Measurements from ENCODE around the gene MAP3K19. TPM values are rescaled to one million over a fixed set of nuclear protein-coding genes. Genes with fewer than 3 reads are reported as not detected.

MAP3K19 gene
- total and polyA plus RNA-seq, 2 experiments from 2014 or later: not detected

DNA sequence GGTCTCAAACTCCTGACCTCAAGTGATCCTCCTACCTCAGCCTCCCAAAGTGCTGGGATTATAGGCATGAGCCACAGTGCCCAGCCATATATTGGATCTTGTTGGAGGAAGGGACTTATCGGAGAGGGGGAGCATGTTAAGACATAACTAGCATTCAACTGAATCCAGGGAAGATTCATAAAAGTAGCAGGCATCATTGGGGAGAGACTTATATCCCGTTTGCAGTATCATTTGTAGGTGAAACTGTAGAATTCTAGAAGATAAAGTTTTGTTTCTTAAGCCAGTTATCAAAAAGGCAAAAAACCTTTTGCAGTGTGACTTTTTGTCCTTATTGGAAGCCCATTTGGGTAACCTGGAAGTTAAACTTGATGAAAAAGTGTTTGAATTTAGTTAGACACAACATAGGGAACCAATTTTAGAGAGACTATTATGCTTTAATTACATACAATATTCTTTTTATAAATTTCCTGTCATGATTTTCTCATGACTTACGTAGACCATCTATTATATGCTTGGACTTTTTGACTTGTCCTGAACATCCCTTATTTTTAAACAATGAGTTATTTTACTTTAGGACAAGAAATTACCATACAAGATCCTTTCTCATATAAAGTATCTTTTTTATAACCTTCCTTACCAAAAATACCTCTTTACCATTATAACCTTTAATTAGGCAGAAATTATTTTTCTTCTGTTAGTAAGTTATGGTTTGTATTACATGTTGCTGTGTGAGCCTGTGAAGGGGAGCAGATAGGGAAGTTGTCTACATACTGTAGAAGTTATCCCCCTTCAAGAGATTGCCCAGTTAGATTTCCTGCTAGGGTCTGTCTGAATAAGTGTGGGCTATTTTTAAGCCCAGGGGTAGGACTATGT, 25.1 kb upstream of the MAP3K19 start (continued):
- TF ChIP-seq ZNF331 (CRISPR knock-in tag; IDR thresholded peaks at IDR 0.05; ENCODE audit: low read depth): no peak
- no peak for TF ChIP-seq STAT1 (IDR thresholded peaks at IDR 0.05; ENCODE audit: unreplicated experiment)
- TF ChIP-seq NANOG (IDR thresholded peaks at IDR 0.05; ENCODE audit: borderline replicate concordance): no peak
- no peak for TF ChIP-seq JUNB (IDR thresholded peaks at IDR 0.05; ENCODE audit: unreplicated experiment)
- TF ChIP-seq CREB1 (CRISPR knock-in tag; IDR thresholded peaks at IDR 0.05; ENCODE audit: low read depth): no peak
- TF ChIP-seq, protein P1, sequence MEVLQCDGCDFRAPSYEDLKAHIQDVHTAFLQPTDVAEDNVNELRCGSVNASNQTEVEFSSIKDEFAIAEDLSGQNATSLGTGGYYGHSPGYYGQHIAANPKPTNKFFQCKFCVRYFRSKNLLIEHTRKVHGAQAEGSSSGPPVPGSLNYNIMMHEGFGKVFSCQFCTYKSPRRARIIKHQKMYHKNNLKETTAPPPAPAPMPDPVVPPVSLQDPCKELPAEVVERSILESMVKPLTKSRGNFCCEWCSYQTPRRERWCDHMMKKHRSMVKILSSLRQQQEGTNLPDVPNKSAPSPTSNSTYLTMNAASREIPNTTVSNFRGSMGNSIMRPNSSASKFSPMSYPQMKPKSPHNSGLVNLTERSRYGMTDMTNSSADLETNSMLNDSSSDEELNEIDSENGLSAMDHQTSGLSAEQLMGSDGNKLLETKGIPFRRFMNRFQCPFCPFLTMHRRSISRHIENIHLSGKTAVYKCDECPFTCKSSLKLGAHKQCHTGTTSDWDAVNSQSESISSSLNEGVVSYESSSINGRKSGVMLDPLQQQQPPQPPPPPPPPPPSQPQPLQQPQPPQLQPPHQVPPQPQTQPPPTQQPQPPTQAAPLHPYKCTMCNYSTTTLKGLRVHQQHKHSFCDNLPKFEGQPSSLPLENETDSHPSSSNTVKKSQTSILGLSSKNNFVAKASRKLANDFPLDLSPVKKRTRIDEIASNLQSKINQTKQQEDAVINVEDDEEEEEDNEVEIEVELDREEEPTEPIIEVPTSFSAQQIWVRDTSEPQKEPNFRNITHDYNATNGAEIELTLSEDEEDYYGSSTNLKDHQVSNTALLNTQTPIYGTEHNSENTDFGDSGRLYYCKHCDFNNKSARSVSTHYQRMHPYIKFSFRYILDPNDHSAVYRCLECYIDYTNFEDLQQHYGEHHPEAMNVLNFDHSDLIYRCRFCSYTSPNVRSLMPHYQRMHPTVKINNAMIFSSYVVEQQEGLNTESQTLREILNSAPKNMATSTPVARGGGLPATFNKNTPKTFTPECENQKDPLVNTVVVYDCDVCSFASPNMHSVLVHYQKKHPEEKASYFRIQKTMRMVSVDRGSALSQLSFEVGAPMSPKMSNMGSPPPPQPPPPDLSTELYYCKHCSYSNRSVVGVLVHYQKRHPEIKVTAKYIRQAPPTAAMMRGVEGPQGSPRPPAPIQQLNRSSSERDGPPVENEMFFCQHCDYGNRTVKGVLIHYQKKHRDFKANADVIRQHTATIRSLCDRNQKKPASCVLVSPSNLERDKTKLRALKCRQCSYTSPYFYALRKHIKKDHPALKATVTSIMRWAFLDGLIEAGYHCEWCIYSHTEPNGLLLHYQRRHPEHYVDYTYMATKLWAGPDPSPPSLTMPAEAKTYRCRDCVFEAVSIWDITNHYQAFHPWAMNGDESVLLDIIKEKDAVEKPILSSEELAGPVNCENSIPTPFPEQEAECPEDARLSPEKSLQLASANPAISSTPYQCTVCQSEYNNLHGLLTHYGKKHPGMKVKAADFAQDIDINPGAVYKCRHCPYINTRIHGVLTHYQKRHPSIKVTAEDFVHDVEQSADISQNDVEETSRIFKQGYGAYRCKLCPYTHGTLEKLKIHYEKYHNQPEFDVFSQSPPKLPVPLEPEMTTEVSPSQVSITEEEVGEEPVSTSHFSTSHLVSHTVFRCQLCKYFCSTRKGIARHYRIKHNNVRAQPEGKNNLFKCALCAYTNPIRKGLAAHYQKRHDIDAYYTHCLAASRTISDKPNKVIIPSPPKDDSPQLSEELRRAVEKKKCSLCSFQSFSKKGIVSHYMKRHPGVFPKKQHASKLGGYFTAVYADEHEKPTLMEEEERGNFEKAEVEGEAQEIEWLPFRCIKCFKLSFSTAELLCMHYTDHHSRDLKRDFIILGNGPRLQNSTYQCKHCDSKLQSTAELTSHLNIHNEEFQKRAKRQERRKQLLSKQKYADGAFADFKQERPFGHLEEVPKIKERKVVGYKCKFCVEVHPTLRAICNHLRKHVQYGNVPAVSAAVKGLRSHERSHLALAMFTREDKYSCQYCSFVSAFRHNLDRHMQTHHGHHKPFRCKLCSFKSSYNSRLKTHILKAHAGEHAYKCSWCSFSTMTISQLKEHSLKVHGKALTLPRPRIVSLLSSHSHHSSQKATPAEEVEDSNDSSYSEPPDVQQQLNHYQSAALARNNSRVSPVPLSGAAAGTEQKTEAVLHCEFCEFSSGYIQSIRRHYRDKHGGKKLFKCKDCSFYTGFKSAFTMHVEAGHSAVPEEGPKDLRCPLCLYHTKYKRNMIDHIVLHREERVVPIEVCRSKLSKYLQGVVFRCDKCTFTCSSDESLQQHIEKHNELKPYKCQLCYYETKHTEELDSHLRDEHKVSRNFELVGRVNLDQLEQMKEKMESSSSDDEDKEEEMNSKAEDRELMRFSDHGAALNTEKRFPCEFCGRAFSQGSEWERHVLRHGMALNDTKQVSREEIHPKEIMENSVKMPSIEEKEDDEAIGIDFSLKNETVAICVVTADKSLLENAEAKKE (CRISPR knock-in tag; IDR thresholded peaks at IDR 0.05): no peak

DNA sequence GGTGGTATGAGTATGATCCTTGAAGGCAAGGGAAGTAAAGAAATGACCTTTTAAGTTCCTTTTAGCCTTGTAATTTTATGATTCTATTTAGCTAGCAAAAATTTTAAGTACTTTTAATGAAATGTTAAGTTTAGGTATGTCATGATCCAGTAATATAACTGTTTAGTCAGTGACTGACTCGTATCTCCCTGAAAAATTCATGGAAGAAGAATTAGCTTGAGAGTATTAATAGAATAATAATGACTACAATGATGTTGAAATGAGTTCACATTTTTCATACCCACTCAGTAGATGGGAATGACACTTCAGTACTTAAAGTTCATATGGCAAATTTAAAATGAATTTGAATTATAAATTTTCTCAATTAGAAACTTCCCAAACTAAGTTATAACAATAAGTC, 19.5 kb upstream of the MAP3K19 start:
- Mint-ChIP-seq H3K27ac (no peak overlapping the region), H3K9me3 (peaks cover 32% of the 10 kb centered on the region), H3K27me3 (ENCODE audit: insufficient read depth, low read depth, poor library complexity) (peaks cover 3% of the 10 kb centered on the region), H3K36me3 (ENCODE audit: low read depth) (peaks cover 71% of the 10 kb centered on the region), H3K4me3 (no peak overlapping the region), H3K4me1 (no peaks in the 10 kb centered on the region)
- no peak for ATAC-seq
- H3F3A ChIP-seq (replicated peaks; ENCODE audit: low read depth): no peaks in the 10 kb centered on the region
- H3K4me3 ChIP-seq: no peak overlapping the region
- no peaks in the 10 kb centered on the region for H3K4me1 ChIP-seq (ENCODE audit: insufficient read depth)
- no peaks in the 10 kb centered on the region for H3K27me3 ChIP-seq (ENCODE audit: insufficient read depth)
- no peak overlapping the region for H3K4me2 ChIP-seq
- H3K27ac ChIP-seq (ENCODE audit: low read depth): no peak overlapping the region
- H3K79me2 ChIP-seq (replicated peaks; ENCODE audit: insufficient read depth): peaks cover 85% of the 10 kb centered on the region
- H2AFZ ChIP-seq: no peak overlapping the region
- peaks cover 10% of the 10 kb centered on the region; the same call in 1 of the 2 replicates for H3K36me3 ChIP-seq (ENCODE audit: insufficient read depth)
- H4K20me1 ChIP-seq (replicated peaks; ENCODE audit: insufficient read depth): peaks cover 13% of the 10 kb centered on the region
- H3K9me2 ChIP-seq (ENCODE audit: insufficient read depth): no peaks in the 10 kb centered on the region
- no peak for DNase-seq (ENCODE audit: low spot score)
- no peak for TF ChIP-seq ZNF331 (CRISPR knock-in tag; IDR thresholded peaks at IDR 0.05; ENCODE audit: low read depth)
- TF ChIP-seq, protein P1 (CRISPR knock-in tag; IDR thresholded peaks at IDR 0.05): no peak

Measured in GM23338 (cell line).